GM20000 (cell line): ENCODE measurements around the gene ZNF80.
"Not testable (repeated sequence)": the region's sequence is repeated elsewhere in the genome, so short reads cannot be mapped to it uniquely, and the experiment has no call there.

Experiments used
- DNase-seq: peaks from one replicate; pipeline ENCODE4 v3.0.0; 2012; ENCODE audit warnings: low spot score
- TF ChIP-seq, protein P1 (sequence below): IDR thresholded peaks from 2 replicates; pipeline ENCODE4 v1.5.1; 2012; ENCODE audit warnings: mild to moderate bottlenecking, control low read depth; ENCODE audit errors: extremely low read depth, missing control alignments

The ZNF80 gene

DNA sequence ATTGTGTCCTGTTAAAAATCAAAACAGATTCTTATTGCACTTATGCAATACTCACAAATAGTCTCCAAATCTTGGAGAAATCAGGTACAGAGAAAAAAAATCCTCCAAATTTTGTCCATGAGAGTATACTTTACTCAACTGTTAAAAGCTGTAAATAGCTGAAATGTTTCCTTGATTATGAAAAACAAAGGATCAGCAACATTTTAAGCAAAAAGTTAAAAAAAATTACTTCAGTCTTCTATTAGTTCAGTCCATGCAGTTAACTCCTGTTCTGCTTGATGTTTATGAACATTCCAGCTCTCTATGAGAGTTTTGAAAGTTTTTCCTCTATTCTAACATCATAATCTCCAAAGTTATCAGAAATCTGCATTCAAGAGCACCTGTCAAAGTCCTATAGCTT, 22.8 kb upstream of the ZNF80 start:
- no peak for DNase-seq
- TF ChIP-seq, protein P1, sequence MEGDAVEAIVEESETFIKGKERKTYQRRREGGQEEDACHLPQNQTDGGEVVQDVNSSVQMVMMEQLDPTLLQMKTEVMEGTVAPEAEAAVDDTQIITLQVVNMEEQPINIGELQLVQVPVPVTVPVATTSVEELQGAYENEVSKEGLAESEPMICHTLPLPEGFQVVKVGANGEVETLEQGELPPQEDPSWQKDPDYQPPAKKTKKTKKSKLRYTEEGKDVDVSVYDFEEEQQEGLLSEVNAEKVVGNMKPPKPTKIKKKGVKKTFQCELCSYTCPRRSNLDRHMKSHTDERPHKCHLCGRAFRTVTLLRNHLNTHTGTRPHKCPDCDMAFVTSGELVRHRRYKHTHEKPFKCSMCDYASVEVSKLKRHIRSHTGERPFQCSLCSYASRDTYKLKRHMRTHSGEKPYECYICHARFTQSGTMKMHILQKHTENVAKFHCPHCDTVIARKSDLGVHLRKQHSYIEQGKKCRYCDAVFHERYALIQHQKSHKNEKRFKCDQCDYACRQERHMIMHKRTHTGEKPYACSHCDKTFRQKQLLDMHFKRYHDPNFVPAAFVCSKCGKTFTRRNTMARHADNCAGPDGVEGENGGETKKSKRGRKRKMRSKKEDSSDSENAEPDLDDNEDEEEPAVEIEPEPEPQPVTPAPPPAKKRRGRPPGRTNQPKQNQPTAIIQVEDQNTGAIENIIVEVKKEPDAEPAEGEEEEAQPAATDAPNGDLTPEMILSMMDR: no peak

- DNase-seq: no peak
- TF ChIP-seq, protein P1: no peak
Observed at GRCh38 chr3:114259566-114259965, 22.2 kb upstream of the ZNF80 start.

DNA sequence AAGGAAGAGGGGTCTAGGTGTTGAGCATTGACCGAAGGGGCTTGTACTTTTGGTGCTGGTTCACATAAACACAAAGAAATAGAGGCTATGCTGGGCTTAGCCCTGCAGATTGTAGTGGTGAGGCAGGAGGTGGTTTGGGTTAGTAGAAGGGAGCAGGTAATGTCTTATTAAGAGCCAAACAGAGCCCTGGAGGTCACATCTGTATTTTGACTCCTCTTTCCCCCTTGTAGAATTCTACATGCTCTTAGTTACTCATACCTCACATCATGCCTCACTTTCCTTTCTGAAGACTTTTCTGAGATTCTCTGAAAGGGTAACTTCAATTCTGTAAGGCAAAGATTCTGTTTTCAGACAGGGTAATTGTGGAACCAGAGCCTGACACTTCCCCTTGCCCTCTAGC, 16.1 kb upstream of the ZNF80 start:
- TF ChIP-seq, protein P1: no peak
- no peak for DNase-seq

DNA sequence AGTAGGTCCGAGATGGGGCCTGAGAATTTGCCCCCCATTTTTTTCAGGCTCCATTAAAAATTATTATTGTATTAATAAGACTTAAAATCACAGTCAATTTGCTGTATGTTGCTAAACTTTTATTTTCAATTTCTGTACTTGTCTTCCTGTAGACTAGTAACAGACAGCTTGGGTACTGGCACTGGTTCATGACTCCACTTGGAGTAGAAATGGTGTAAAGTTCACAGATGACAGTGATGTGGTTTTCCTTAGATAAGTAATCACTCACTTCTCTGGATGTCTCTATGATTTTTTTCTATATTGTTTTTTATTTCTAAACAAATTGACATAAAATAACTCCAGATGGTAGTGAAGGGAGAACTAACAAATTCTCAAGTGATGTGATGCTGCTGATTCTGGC, 15.6 kb upstream of the ZNF80 start:
- TF ChIP-seq, protein P1: no peak
- no peak for DNase-seq

DNA sequence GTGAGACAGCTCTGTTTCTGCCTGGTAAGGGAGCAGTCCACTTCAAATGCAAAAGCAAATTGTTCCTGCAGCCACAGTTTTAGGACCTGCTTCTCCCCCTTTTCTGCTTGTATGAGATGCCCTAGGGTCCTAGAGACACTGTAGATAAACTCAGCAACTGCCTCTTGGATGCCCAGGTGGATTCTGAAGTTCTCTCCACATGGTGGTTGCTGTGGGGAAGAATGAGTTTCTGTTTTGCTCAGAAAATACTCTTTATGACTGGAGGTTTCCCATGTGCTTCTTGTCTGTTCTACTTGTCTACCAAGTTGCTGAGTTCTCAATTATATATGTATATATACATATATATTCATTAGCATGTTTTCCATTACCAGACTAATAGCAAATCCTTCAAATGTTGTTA, 5.6 kb upstream of the ZNF80 start:
- TF ChIP-seq, protein P1: no peak
- peak; percentile 67 for DNase-seq

- TF ChIP-seq, protein P1: no peak
Observed at GRCh38 chr3:114241262-114241661, 3.9 kb upstream of the ZNF80 start.

GRCh38 chr3:114238146-114238785, 888 bp upstream of the ZNF80 start:
- not testable (repeated sequence) for DNase-seq

More at GRCh38 chr3:114241262-114241661, 3.9 kb upstream of the ZNF80 start:
- DNase-seq: no peak

DNA sequence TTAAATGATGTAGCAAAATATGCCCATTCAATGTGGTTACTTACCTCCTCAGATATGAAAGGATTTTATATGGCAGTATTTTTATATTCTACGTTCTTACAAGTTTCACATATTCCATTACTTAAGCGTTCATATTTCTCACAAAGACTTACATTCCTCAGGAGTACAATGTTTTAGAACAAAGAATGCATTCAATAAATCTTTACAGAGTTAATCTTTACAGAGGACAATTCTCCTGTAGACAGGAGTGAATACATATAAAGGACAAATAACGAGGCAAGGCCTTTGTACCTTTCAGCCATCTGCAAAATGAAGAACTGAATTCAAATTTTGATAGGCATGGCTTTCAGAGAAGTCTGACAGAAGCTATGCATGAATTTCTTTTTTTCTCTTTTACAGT, 1.9 kb downstream of the ZNF80 start:
- no peak for DNase-seq
- TF ChIP-seq, protein P1: no peak
